ENCODE measurements around the gene HSPB1.

The HSPB1 gene

DNA sequence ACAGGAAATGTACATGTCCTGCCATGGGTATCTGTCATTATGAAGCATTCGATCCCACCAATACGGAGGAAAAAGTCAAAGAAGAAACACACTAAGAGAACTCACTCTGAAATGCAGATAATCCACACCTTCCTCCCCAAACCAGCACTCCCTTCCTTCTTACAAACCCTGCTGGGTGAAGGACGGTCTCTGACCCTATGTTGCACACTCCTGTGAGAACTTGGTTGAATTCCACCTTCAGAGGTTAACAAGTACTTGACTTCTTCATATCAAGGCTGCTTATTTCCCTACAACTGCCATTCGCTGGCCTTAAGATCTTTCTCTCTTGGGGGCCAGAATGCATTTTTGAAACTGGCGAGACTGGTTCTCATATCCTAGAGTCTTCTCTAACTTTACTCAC lies 39.7 kb downstream of the HSPB1 start:
- TF ChIP-seq, protein P1, sequence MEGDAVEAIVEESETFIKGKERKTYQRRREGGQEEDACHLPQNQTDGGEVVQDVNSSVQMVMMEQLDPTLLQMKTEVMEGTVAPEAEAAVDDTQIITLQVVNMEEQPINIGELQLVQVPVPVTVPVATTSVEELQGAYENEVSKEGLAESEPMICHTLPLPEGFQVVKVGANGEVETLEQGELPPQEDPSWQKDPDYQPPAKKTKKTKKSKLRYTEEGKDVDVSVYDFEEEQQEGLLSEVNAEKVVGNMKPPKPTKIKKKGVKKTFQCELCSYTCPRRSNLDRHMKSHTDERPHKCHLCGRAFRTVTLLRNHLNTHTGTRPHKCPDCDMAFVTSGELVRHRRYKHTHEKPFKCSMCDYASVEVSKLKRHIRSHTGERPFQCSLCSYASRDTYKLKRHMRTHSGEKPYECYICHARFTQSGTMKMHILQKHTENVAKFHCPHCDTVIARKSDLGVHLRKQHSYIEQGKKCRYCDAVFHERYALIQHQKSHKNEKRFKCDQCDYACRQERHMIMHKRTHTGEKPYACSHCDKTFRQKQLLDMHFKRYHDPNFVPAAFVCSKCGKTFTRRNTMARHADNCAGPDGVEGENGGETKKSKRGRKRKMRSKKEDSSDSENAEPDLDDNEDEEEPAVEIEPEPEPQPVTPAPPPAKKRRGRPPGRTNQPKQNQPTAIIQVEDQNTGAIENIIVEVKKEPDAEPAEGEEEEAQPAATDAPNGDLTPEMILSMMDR (IDR thresholded peaks at IDR 0.05; ENCODE audit: low read depth, low read length), result no peak

DNA sequence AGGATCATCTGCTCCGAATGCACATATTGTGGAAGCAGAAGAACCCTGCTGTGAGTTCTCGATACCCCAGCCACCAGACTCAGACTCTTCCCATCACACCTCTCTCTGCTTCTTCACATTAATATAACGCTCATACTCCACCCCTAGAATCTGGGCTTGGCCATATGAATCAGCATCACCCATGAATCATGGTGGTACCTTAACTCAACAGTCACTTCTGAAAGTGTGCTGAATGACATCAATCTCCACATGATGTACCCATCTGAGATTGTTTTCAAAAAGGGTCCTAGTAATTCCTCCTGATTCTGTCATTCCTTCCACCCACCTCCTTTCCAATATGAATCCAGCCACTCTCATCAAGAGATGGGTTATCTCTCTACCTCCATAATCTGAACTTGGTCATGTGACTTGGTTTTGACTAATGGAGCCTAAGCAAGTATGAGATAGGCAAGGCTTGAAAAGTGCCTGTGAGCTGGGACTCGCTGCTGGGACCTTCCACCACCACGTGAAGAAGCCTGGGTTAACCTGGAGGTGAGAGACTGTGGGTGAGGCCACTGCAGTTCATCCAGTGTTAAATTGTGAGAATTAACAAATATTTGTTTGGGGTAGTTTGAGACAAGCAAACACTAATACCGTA lies 40.9 kb downstream of the HSPB1 start:
- TF ChIP-seq, protein P1 (IDR thresholded peaks at IDR 0.05; ENCODE audit: low read depth, low read length), result no peak
- no peak for DNase-seq (ENCODE audit: extremely low read depth, low read depth)

More for the DNA sequence above, 39.7 kb downstream of the HSPB1 start:
- no peak for DNase-seq (ENCODE audit: extremely low read depth, low read depth)

DNA sequence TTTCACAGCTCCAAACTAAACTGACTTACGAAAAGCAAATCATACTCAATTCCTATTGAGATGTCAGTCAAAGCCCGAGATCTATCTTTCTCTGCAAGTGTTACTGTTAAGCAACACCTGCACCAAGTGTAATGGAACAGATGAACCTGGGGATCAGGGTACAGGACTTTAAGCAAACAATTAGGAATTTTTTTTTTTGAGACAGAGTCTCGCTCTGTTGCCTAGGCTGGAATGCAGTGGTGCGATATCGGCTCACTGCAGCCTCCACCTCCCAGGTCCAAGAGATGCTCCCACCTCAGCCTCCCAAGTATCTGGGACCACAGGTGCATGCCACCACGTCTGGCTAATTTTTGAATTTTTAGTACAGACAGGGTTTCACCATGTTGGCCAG lies 41.5 kb downstream of the HSPB1 start:
- no peak for DNase-seq (ENCODE audit: extremely low read depth, low read depth)

DNA sequence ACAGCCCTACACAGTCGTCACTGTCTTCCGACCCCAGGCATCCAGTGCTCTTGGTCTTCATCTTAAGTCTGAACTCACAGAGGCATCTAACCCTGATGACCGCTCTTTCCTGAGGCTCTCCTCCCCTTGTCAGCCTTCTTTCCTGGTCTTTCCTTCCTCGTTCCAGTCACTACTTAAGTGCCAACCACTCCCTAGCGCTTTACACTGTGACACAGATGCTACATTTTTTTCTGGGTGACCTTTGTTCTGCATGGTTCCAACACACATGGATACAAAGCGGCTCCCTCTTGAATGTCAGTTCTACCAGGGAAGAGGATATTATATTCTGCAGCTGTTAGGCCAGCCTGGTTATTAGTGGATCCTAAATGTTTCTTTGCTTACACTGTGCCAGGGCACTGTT lies 43.6 kb downstream of the HSPB1 start:
- TF ChIP-seq, protein P1 (IDR thresholded peaks at IDR 0.05; ENCODE audit: low read depth, low read length), result no peak

More for the DNA sequence above, 41.5 kb downstream of the HSPB1 start:
- TF ChIP-seq, protein P1 (IDR thresholded peaks at IDR 0.05; ENCODE audit: low read depth, low read length), result no peak

DNA sequence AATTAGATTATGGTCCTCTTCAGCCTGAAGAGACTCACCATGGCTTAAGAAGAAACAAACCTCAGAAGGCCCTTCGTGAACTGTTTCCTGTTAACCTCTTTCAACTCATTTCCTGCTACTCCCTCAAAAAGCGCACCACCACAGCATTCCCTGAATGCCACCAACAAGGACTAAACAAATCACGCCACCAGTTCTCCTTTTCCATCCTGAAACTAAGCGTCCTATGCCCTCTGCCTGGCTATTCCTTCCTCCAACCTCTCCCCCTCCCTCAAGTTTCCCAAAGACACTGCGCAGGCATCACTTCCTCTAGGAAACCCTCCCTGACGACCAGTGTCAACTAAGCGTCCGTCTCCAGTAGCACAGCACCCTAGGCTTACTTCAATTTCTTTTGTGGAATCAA lies 44.3 kb downstream of the HSPB1 start:
- TF ChIP-seq, protein P1 (IDR thresholded peaks at IDR 0.05; ENCODE audit: low read depth, low read length), result no peak
- no peak for DNase-seq (ENCODE audit: extremely low read depth, low read depth)

More for the DNA sequence above, 43.6 kb downstream of the HSPB1 start:
- DNase-seq (ENCODE audit: extremely low read depth, low read depth), result no peak

DNA sequence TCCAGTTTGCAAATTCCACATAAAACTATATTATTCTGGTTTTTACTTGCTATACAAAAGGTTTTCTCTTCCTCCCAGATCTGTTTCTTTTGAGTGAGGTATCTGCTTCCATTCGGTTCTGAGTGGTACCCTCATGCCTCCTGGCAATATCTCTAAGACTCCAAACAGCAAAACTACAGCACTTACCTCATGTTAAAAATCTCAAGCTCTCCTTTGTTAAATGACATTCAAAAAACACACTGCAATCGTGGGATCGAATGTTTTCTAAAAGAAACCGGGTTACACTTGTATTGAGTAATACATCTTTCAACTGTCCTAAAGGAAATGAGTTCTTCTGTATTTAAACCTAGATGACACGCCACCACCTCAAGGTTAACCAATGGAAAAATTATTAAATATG lies 45.2 kb downstream of the HSPB1 start:
- DNase-seq (ENCODE audit: extremely low read depth, low read depth), result no peak
- TF ChIP-seq, protein P1 (IDR thresholded peaks at IDR 0.05; ENCODE audit: low read depth, low read length), result no peak

DNA sequence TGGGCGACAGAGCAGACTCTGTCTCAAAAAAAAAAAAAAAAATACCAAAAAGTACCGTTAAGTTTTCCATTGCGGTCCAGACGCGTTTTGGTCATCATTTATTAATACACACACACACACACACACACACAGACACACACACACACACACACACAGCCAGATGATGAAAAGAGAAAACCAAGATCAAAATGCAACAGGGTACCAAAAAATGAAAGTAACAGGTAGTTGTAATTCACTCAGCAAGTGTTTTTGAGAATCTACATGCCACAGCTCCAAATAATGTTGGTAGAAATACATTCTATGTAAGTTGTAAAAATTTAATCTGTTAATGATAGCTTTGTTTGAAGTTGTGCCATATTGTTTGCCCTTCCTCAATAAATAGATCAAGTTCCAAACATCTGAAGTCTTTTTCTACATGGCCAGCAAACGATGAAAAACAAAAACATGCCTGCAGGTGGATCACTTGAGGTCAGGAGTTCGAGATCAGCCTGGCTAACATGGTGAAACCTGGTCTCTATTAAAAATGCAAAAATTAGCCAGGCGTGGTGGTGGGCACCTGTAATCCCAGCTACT lies 46.9 kb downstream of the HSPB1 start:
- no peak for DNase-seq (ENCODE audit: extremely low read depth, low read depth)
- TF ChIP-seq, protein P1 (IDR thresholded peaks at IDR 0.05; ENCODE audit: low read depth, low read length), result no peak
